ENCODE measurements around the gene CLPSL1.

- TF ChIP-seq CTCF (IDR thresholded peaks at IDR 0.05; ENCODE audit: low read length) = no peak
- TF ChIP-seq EZH2 (optimal IDR thresholded peaks at IDR 0.05; ENCODE audit: low read depth, low read length) = no peak
- TF ChIP-seq EZH2phosphoT487 (IDR thresholded peaks at IDR 0.05; ENCODE audit: low read length) = no peak
Measured at GRCh38 chr6:35746516-35746915, 34.3 kb upstream of the CLPSL1 start.
